ENCODE data around the gene NAA20. TPM values are rescaled to one million over a fixed set of nuclear protein-coding genes. Genes with fewer than 3 reads are reported as not detected.

The NAA20 gene
- total RNA-seq, 2 donors from 2014 or later = 33.9 to 48.5 TPM

DNA sequence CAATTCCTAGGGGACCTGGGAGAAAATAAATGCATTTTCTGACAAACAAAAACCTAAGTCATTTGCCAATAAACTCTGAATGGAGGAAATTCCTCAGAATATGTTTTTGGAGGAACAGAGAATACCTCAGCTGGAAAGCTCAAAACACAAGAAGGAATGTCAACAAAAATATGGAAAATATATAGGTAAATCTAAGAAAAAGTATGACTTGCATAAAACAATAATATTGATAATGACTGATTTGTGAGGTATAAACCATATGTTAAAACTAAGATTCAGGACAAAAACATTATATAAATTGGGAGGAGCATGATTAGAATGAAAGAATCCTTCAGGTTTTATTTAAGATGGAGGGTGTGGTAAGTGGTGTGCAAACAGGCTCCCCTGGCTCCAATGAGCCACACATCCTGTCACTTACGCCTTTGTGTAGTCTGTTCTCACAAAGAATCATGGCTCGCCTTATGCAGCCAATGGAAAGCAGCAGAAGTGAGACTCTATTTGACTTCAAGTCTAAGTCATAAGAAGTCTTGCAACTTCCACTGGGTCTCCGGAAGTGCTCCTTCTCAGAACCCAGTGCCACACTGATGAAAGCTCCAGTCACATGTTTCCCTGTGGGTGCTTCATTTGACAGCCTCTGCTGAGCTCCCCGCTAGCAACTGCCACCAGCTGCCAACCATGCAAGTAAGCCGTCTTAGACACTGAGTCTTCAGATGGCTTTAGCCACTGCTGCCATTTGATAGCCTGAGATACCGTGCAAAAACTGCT lies 43.3 kb downstream of the NAA20 start:
- TF ChIP-seq, protein P1, sequence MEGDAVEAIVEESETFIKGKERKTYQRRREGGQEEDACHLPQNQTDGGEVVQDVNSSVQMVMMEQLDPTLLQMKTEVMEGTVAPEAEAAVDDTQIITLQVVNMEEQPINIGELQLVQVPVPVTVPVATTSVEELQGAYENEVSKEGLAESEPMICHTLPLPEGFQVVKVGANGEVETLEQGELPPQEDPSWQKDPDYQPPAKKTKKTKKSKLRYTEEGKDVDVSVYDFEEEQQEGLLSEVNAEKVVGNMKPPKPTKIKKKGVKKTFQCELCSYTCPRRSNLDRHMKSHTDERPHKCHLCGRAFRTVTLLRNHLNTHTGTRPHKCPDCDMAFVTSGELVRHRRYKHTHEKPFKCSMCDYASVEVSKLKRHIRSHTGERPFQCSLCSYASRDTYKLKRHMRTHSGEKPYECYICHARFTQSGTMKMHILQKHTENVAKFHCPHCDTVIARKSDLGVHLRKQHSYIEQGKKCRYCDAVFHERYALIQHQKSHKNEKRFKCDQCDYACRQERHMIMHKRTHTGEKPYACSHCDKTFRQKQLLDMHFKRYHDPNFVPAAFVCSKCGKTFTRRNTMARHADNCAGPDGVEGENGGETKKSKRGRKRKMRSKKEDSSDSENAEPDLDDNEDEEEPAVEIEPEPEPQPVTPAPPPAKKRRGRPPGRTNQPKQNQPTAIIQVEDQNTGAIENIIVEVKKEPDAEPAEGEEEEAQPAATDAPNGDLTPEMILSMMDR (IDR thresholded peaks at IDR 0.05) = no peak
- TF ChIP-seq POLR2A (IDR thresholded peaks at IDR 0.05) (no peak), POLR2AphosphoS5 (IDR thresholded peaks at IDR 0.05) (no peak)
- H3K4me1 ChIP-seq (replicated peaks) = no peaks in the 10 kb centered on the region
- no peaks in the 10 kb centered on the region for H3K36me3 ChIP-seq
- no peaks in the 10 kb centered on the region for H3K27me3 ChIP-seq (replicated peaks; ENCODE audit: insufficient read depth)
- intact Hi-C loops (cut with DNase I) = no loop called here
- DNase-seq (ENCODE audit: low spot score) = no peak
- 94% methylated on average over 6 of the region's 6 CpGs for WGBS
- H3K9me3 ChIP-seq = no peaks in the 10 kb centered on the region
- H3K4me3 ChIP-seq = no peak overlapping the region
- H3K27ac ChIP-seq = no peak overlapping the region

DNA sequence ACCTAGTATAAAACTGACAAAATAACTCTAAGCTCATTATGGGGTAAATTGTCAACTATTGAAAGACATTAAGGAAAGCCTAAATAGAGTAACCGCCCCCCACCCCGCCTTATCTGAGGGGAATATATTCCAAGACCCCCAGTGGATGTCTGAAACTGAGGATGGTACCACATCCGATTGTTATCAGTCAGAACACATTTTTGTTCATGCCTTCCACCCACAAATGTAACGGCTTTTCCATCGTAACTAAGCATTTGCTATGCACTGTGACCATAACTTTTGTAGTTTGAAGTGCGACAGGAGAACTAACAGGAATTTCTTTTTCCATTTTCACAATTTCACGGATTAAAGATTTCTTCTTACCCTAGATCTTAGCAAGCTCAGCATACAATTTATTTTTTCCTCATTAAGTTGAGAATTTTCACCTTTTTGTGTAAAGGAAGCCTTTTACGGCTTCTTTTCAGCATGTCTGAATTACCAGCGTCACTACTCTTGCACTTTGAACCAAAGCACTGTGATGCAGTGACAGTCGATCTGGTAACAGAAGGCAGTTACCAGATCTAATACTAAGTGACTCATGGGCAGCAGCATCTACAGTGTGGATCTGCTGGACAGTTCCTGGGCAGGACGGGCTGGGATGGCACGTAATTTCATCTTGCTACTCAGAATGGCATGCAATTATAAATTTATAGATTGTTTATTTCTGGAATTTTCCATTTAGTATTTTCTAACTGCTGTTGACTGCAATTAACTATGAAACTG lies 47.0 kb downstream of the NAA20 start:
- WGBS = 71% methylated on average over 12 of the region's 12 CpGs
- Histone ChIP-seq H3K27me3 (replicated peaks; ENCODE audit: insufficient read depth) (no peaks in the 10 kb centered on the region), H3K4me3 (no peak overlapping the region), H3K4me1 (replicated peaks) (no peaks in the 10 kb centered on the region), H3K36me3 (no peaks in the 10 kb centered on the region), H3K9me3 (no peaks in the 10 kb centered on the region), H3K27ac (no peak overlapping the region)
- TF ChIP-seq, protein P1 (IDR thresholded peaks at IDR 0.05) = no peak
- TF ChIP-seq POLR2A (IDR thresholded peaks at IDR 0.05) = no peak
- no peak for TF ChIP-seq POLR2AphosphoS5 (IDR thresholded peaks at IDR 0.05)
- intact Hi-C loops (cut with DNase I) = no loop called here
- DNase-seq (ENCODE audit: low spot score) = no peak

DNA sequence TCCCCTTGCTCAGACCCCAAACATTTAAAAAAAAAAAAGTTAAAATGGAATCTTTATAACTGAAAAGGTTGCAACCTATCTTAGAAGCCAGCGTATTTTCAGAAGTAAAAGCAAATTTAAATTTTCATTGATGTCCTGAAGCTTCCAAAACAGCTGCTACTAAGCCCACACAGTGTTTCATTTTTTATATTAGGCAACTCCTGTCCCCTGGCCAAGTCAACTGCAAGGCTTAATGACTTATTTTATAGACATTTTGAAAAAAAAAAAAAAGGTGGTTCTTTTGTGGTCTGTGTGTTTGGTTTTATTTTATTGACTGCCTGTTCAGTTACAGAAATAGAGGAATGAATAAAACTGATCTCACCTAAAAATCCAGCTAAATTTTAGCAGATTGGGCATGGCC lies 48.2 kb downstream of the NAA20 start:
- no peak for DNase-seq (ENCODE audit: low spot score)
- intact Hi-C loops (cut with DNase I) = no loop called here
- Histone ChIP-seq H3K4me3 (no peak overlapping the region), H3K9me3 (no peaks in the 10 kb centered on the region), H3K36me3 (no peaks in the 10 kb centered on the region), H3K27me3 (replicated peaks; ENCODE audit: insufficient read depth) (no peaks in the 10 kb centered on the region), H3K27ac (no peak overlapping the region), H3K4me1 (replicated peaks) (no peaks in the 10 kb centered on the region)
- WGBS = 26% methylated on average over 1 of the region's 1 CpG
- TF ChIP-seq POLR2AphosphoS5 (IDR thresholded peaks at IDR 0.05) (no peak), POLR2A (IDR thresholded peaks at IDR 0.05) (no peak)
- TF ChIP-seq, protein P1 (IDR thresholded peaks at IDR 0.05) = no peak

DNA sequence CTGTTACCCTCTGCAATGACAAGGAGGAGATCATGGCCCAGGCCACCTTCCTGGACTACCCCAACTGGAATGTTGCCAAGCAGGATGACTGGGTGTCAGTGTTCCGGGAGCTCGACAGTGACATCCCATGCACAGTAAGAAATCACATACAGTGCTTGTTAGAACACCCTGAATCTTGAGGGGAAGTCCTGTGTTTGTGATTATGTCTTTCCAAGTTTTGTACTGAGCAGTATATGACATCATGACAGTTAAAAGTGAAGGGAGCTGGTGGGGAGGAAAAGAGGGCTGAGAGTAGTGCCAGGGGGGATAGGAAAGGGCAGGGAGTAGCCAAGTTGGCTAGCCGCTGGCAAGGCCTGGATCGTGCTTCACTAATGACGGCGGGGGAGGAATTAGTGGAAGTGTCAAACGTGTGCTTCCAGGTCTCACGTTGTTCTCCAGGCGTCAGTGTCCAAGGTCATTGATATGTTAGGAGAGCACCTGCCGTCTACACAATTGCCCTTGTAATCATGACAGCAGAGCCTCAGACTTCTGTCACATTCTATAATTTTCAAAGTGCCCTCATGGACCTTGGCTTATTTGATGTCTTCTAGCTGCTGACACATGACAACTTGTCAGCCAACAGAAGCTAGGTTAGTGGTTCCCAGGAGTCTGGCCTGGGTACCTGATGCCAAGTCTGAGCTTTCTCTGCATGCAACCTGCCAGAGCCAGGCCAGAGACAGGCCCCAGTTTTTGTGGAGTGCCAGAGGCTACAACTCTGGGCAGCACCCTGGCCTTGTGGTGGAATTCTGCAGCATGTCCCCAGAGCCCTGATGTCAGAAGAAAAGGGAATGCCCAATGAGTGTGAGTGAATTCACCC lies 53.9 kb downstream of the NAA20 start:
- H3K4me3 ChIP-seq = no peak overlapping the region
- TF ChIP-seq, protein P1 (IDR thresholded peaks at IDR 0.05) = no peak
- no peak for TF ChIP-seq POLR2A (IDR thresholded peaks at IDR 0.05)
- TF ChIP-seq POLR2AphosphoS5 (IDR thresholded peaks at IDR 0.05) = no peak
- no peaks in the 10 kb centered on the region for H3K36me3 ChIP-seq
- no peaks in the 10 kb centered on the region for H3K9me3 ChIP-seq
- no peaks in the 10 kb centered on the region for H3K27me3 ChIP-seq (replicated peaks; ENCODE audit: insufficient read depth)
- H3K27ac ChIP-seq = no peak overlapping the region
- H3K4me1 ChIP-seq (replicated peaks) = no peaks in the 10 kb centered on the region
- no peak for DNase-seq (ENCODE audit: low spot score)
- intact Hi-C loops (cut with DNase I) = no loop called here
- 74% methylated on average over 10 of the region's 10 CpGs for WGBS

Data from prostate gland (tissue), 2 donors.